ENCODE results near the gene AK5. TPM values are rescaled to one million over a fixed set of nuclear protein-coding genes. Genes with fewer than 3 reads are reported as not detected.

Gene AK5
- total and polyA plus RNA-seq, 4 donors = 0.06 to 3.0 (median 0.15) TPM; not detected in 1

- no peak for ATAC-seq (ENCODE audit: insufficient read depth, low FRiP score)
- Histone ChIP-seq H3K4me3 (no peak overlapping the region), H3K27me3 (ENCODE audit: control insufficient read depth in 3 of 3, insufficient read depth in 3 of 3, low read length in 2 of 3) (no peaks in the 10 kb centered on the region), H3K9ac (ENCODE audit: insufficient read depth in 1 of 2, low read length in 2 of 2) (no peak overlapping the region), H3K9me3 (ENCODE audit: control insufficient read depth in 4 of 4, insufficient read depth in 3 of 4, low read length in 3 of 4) (no peaks in the 10 kb centered on the region), H3K27ac (ENCODE audit: low read depth in 1 of 2, low read length in 1 of 2) (no peak overlapping the region), H3K36me3 (ENCODE audit: control insufficient read depth in 4 of 4, insufficient read depth in 4 of 4, low read length in 4 of 4) (no peaks in the 10 kb centered on the region), H3K4me1 (ENCODE audit: control insufficient read depth in 5 of 5, insufficient read depth in 5 of 5, low read length in 5 of 5) (peaks cover 0 to 1% (median 0%) of the 10 kb centered on the region in 5 donors)
- TF ChIP-seq CTCF (IDR thresholded peaks at IDR 0.05; ENCODE audit: control extremely low read depth, extremely low read depth) = no peak
- DNase-seq = no peak
- WGBS, 2 donors = 92% methylated on average over 8 of the region's 8 CpGs
Observed at GRCh38 chr1:77544845-77545244, 263.0 kb downstream of the AK5 start.

GRCh38 chr1:77545970-77546369 lies 264.2 kb downstream of the AK5 start:
- Histone ChIP-seq H3K27ac (ENCODE audit: low read depth in 1 of 2, low read length in 1 of 2) (no peak overlapping the region), H3K9me3 (ENCODE audit: control insufficient read depth in 4 of 4, insufficient read depth in 3 of 4, low read length in 3 of 4) (no peaks in the 10 kb centered on the region), H3K4me3 (no peak overlapping the region), H3K36me3 (ENCODE audit: control insufficient read depth in 4 of 4, insufficient read depth in 4 of 4, low read length in 4 of 4) (no peaks in the 10 kb centered on the region), H3K4me1 (ENCODE audit: control insufficient read depth in 5 of 5, insufficient read depth in 5 of 5, low read length in 5 of 5) (no peaks in the 10 kb centered on the region), H3K27me3 (ENCODE audit: control insufficient read depth in 3 of 3, insufficient read depth in 3 of 3, low read length in 2 of 3) (no peaks in the 10 kb centered on the region), H3K9ac (ENCODE audit: insufficient read depth in 1 of 2, low read length in 2 of 2) (no peak overlapping the region)
- no peak for DNase-seq
- WGBS, 2 donors = 35 to 53% methylated on average over 5 of the region's 5 CpGs
- no peak for ATAC-seq (ENCODE audit: insufficient read depth, low FRiP score)
- no peak for TF ChIP-seq CTCF (IDR thresholded peaks at IDR 0.05; ENCODE audit: control extremely low read depth, extremely low read depth)

GRCh38 chr1:77546890-77547289 lies 265.1 kb downstream of the AK5 start:
- Histone ChIP-seq H3K4me1 (ENCODE audit: control insufficient read depth in 5 of 5, insufficient read depth in 5 of 5, low read length in 5 of 5) (no peaks in the 10 kb centered on the region), H3K36me3 (ENCODE audit: control insufficient read depth in 4 of 4, insufficient read depth in 4 of 4, low read length in 4 of 4) (no peaks in the 10 kb centered on the region), H3K9me3 (ENCODE audit: control insufficient read depth in 4 of 4, insufficient read depth in 3 of 4, low read length in 3 of 4) (no peaks in the 10 kb centered on the region), H3K27ac (ENCODE audit: low read depth in 1 of 2, low read length in 1 of 2) (no peak overlapping the region), H3K9ac (ENCODE audit: insufficient read depth in 1 of 2, low read length in 2 of 2) (no peak overlapping the region), H3K27me3 (ENCODE audit: control insufficient read depth in 3 of 3, insufficient read depth in 3 of 3, low read length in 2 of 3) (no peaks in the 10 kb centered on the region), H3K4me3 (no peak overlapping the region)
- TF ChIP-seq CTCF (IDR thresholded peaks at IDR 0.05; ENCODE audit: control extremely low read depth, extremely low read depth) = no peak
- WGBS, 2 donors = 81 to 86% methylated on average over 3 of the region's 3 CpGs
- ATAC-seq (ENCODE audit: insufficient read depth, low FRiP score) = no peak
- no peak for DNase-seq

GRCh38 chr1:77548285-77548684 lies 266.5 kb downstream of the AK5 start:
- Histone ChIP-seq H3K4me1 (ENCODE audit: control insufficient read depth in 5 of 5, insufficient read depth in 5 of 5, low read length in 5 of 5) (no peaks in the 10 kb centered on the region), H3K36me3 (ENCODE audit: control insufficient read depth in 4 of 4, insufficient read depth in 4 of 4, low read length in 4 of 4) (no peaks in the 10 kb centered on the region), H3K4me3 (no peak overlapping the region), H3K27me3 (ENCODE audit: control insufficient read depth in 3 of 3, insufficient read depth in 3 of 3, low read length in 2 of 3) (no peaks in the 10 kb centered on the region), H3K27ac (ENCODE audit: low read depth in 1 of 2, low read length in 1 of 2) (no peak overlapping the region), H3K9ac (ENCODE audit: insufficient read depth in 1 of 2, low read length in 2 of 2) (no peak overlapping the region), H3K9me3 (ENCODE audit: control insufficient read depth in 4 of 4, insufficient read depth in 3 of 4, low read length in 3 of 4) (no peaks in the 10 kb centered on the region)
- no peak for DNase-seq
- ATAC-seq (ENCODE audit: insufficient read depth, low FRiP score) = no peak
- 78 to 87% methylated on average over 3 of the region's 3 CpGs for WGBS, 2 donors
- TF ChIP-seq CTCF (IDR thresholded peaks at IDR 0.05; ENCODE audit: control extremely low read depth, extremely low read depth) = no peak

Data from lung (tissue), 12 donors.